ENCODE results near the gene MNDA. TPM values are rescaled to one million over a fixed set of nuclear protein-coding genes. Genes with fewer than 3 reads are reported as not detected.

The MNDA gene
- polyA plus RNA-seq, 1 experiment = not detected

- no peaks in the 10 kb centered on the region for H3K27me3 ChIP-seq (ENCODE audit: control insufficient read depth, insufficient read depth, low read length)
- CTCF ChIA-PET = no interaction called here
- H3K4me3 ChIP-seq (ENCODE audit: low read depth, low read length) = no peak overlapping the region
- POLR2A ChIA-PET = no interaction called here
- TF ChIP-seq CTCF (IDR thresholded peaks at IDR 0.05; ENCODE audit: insufficient read depth, low read depth, low read length) = no peak
- DNase-seq (ENCODE audit: low read depth) = no peak
- no peaks in the 10 kb centered on the region for H3K36me3 ChIP-seq (ENCODE audit: control insufficient read depth, insufficient read depth, low read length)
Measured at GRCh38 chr1:158809862-158810261, 21.3 kb upstream of the MNDA start.

GRCh38 chr1:158810311-158810710, 20.8 kb upstream of the MNDA start:
- no peak for DNase-seq (ENCODE audit: low read depth)
- CTCF ChIA-PET = no interaction called here
- H3K36me3 ChIP-seq (ENCODE audit: control insufficient read depth, insufficient read depth, low read length) = no peaks in the 10 kb centered on the region
- H3K27me3 ChIP-seq (ENCODE audit: control insufficient read depth, insufficient read depth, low read length) = no peaks in the 10 kb centered on the region
- TF ChIP-seq CTCF (IDR thresholded peaks at IDR 0.05; ENCODE audit: insufficient read depth, low read depth, low read length) = no peak
- no peak overlapping the region for H3K4me3 ChIP-seq (ENCODE audit: low read depth, low read length)
- POLR2A ChIA-PET = no interaction called here

- ChIA-PET CTCF (no interaction called here), POLR2A (no interaction called here)
- H3K27me3 ChIP-seq (ENCODE audit: control insufficient read depth, insufficient read depth, low read length) = no peaks in the 10 kb centered on the region
- no peak for DNase-seq (ENCODE audit: low read depth)
- no peak for TF ChIP-seq CTCF (IDR thresholded peaks at IDR 0.05; ENCODE audit: insufficient read depth, low read depth, low read length)
- H3K4me3 ChIP-seq (ENCODE audit: low read depth, low read length) = no peak overlapping the region
- no peaks in the 10 kb centered on the region for H3K36me3 ChIP-seq (ENCODE audit: control insufficient read depth, insufficient read depth, low read length)
Measured at GRCh38 chr1:158812336-158812735, 18.8 kb upstream of the MNDA start.

- Histone ChIP-seq H3K36me3 (ENCODE audit: control insufficient read depth, insufficient read depth, low read length) (no peaks in the 10 kb centered on the region), H3K27me3 (ENCODE audit: control insufficient read depth, insufficient read depth, low read length) (no peaks in the 10 kb centered on the region), H3K4me3 (ENCODE audit: low read depth, low read length) (no peak overlapping the region)
- TF ChIP-seq CTCF (IDR thresholded peaks at IDR 0.05; ENCODE audit: insufficient read depth, low read depth, low read length) = no peak
- CTCF ChIA-PET = no interaction called here
- POLR2A ChIA-PET = no interaction called here
- DNase-seq (ENCODE audit: low read depth) = no peak
Measured at GRCh38 chr1:158813164-158813563, 18.0 kb upstream of the MNDA start.

GRCh38 chr1:158814970-158815369, 16.2 kb upstream of the MNDA start:
- Histone ChIP-seq H3K36me3 (ENCODE audit: control insufficient read depth, insufficient read depth, low read length) (no peaks in the 10 kb centered on the region), H3K27me3 (ENCODE audit: control insufficient read depth, insufficient read depth, low read length) (no peaks in the 10 kb centered on the region), H3K4me3 (ENCODE audit: low read depth, low read length) (no peak overlapping the region)
- POLR2A ChIA-PET = no interaction called here
- CTCF ChIA-PET = no interaction called here
- no peak for DNase-seq (ENCODE audit: low read depth)
- TF ChIP-seq CTCF (IDR thresholded peaks at IDR 0.05; ENCODE audit: insufficient read depth, low read depth, low read length) = no peak

All from BJ (cell line).